Measurements from ENCODE around the gene PSMG1.

PSMG1 gene

DNA sequence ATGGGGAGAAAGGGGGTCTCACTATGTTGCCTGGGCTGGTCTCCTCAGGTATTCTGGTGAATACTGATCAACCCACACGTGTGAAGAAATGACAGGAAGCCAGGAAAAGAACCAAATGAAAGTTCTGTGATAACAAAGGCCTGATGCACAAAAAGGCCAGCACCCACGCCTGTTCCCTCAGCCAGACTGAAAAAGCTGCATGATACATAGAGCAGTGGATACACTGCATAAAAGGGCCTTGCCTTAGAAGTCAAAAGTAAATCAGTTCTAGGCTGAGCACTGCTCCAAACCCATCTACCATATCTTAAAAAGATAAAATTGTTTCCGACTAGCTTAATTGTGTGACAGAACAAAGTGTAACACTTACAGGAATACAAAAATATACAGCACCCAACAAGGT is 36.9 kb upstream of the PSMG1 start:
- DNase-seq (ENCODE audit: low spot score): no peak
- TF ChIP-seq, protein P1, sequence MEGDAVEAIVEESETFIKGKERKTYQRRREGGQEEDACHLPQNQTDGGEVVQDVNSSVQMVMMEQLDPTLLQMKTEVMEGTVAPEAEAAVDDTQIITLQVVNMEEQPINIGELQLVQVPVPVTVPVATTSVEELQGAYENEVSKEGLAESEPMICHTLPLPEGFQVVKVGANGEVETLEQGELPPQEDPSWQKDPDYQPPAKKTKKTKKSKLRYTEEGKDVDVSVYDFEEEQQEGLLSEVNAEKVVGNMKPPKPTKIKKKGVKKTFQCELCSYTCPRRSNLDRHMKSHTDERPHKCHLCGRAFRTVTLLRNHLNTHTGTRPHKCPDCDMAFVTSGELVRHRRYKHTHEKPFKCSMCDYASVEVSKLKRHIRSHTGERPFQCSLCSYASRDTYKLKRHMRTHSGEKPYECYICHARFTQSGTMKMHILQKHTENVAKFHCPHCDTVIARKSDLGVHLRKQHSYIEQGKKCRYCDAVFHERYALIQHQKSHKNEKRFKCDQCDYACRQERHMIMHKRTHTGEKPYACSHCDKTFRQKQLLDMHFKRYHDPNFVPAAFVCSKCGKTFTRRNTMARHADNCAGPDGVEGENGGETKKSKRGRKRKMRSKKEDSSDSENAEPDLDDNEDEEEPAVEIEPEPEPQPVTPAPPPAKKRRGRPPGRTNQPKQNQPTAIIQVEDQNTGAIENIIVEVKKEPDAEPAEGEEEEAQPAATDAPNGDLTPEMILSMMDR (IDR thresholded peaks at IDR 0.05; ENCODE audit: borderline replicate concordance, control extremely low read depth, extremely low read depth, insufficient read depth, missing control alignments): no peak

DNA sequence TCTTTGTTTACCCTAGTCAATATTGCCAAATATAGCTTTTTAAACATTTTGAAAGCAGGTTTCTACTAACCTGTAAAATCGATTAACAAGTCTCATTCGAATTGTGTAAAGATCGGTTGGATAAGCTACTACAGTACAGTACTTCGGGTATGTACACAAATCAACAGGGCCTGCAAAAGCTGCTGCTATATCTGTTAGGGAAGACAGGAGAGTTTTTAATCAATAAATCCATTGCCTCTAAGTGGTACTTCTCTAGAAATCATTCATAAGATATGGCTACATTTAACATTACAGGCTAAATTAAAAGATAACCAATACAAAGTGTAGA is 34.8 kb upstream of the PSMG1 start:
- TF ChIP-seq, protein P1 (IDR thresholded peaks at IDR 0.05; ENCODE audit: borderline replicate concordance, control extremely low read depth, extremely low read depth, insufficient read depth, missing control alignments): no peak
- DNase-seq (ENCODE audit: low spot score): no peak
- in situ Hi-C loops (cut with MboI; ENCODE audit: low sequenced_read_pairs, unreplicated experiment): no loop called here

More for the DNA sequence above, 36.9 kb upstream of the PSMG1 start:
- in situ Hi-C loops (cut with MboI; ENCODE audit: low sequenced_read_pairs, unreplicated experiment): no loop called here

DNA sequence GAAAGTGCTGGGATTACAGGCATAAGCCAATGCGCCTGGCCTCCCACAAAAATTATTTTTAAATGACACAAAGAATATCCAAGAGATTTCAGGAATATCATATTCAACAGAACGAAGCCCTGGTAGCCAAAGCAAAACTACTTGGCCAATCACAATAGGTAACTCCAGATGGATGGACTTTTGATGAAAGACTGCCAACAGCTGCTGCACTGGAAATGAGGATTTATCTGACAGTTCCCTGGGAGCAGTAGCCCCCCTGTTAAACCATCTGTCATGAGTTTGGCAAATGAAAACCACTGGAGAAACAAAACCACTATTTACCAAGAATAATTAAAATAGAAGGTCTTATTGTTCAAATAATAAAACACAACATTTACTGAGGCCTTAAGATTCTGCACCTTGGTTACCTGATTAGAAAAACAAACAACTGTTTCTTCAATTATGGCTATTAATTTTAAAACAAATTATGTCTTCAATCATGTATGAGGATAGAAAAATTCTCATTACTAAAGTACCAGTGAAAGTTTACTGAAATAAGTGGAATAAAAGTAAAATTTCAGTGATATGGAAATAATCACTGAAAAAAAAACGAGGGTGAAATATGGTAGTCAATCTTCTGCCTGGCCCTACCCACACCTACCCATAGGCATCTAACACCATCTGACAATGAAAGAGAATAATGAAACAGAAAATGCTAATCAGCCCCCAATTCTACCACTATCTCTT is 34.3 kb upstream of the PSMG1 start:
- DNase-seq (ENCODE audit: low spot score): no peak
- TF ChIP-seq, protein P1 (IDR thresholded peaks at IDR 0.05; ENCODE audit: borderline replicate concordance, control extremely low read depth, extremely low read depth, insufficient read depth, missing control alignments): no peak
- in situ Hi-C loops (cut with MboI; ENCODE audit: low sequenced_read_pairs, unreplicated experiment): no loop called here

DNA sequence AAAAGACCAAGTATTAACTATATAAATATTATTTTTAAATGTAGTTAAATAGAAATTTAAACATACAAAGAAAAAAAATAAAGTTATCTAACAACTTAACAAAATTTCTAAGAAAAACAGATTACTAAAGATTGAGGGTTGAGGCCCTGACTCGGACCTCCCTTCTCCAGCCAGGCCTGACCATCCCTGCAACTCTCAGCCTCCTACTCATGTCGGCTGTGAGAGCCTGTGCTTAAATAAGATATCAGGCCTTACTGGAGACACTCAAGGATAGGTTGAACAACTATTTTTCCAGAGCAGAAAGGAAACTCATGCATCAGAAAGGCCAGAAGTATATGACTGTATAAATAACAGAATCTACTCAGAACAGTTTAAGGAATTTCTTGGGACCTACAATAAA is 33.0 kb upstream of the PSMG1 start:
- no peak for DNase-seq (ENCODE audit: low spot score)
- in situ Hi-C loops (cut with MboI; ENCODE audit: low sequenced_read_pairs, unreplicated experiment): no loop called here
- TF ChIP-seq, protein P1 (IDR thresholded peaks at IDR 0.05; ENCODE audit: borderline replicate concordance, control extremely low read depth, extremely low read depth, insufficient read depth, missing control alignments): no peak

DNA sequence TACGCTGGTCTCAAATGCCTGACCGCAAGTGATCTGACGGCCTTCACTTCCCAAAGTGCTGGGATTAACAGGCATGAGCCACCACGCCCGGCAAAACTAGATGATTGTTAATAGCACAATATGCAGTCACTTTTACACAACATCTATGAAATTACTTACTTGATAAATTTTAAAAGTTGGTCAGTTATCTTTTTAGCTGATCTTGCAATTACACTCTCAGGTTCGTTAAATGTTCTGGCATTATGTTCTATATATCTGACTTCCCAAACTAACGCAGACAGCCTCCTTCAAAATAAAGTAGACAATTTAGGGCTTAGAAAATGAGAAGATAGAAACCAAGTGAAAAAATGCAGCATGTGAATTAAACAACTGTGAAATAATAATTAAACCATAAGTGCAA is 31.8 kb upstream of the PSMG1 start:
- no peak for DNase-seq (ENCODE audit: low spot score)
- in situ Hi-C loops (cut with MboI; ENCODE audit: low sequenced_read_pairs, unreplicated experiment): no loop called here
- TF ChIP-seq, protein P1 (IDR thresholded peaks at IDR 0.05; ENCODE audit: borderline replicate concordance, control extremely low read depth, extremely low read depth, insufficient read depth, missing control alignments): no peak

DNA sequence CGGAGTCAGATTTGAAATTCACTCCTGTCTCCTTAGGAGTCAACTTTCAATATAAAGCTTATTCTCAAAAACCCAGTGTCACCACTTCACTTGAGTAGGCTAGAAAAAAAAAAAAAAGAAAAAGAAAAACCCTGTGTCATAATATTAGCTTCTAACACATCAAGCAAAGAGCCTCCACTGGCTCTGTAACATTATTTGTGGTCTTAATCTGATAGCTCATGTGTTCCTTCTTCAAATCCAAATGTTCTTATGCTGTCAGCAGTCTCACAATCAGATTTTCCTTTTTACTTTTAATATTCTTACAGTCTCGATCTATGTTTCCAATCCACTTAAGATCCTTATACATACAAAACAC is 26.1 kb upstream of the PSMG1 start:
- in situ Hi-C loops (cut with MboI; ENCODE audit: low sequenced_read_pairs, unreplicated experiment): no loop called here
- no peak for DNase-seq (ENCODE audit: low spot score)
- TF ChIP-seq, protein P1 (IDR thresholded peaks at IDR 0.05; ENCODE audit: borderline replicate concordance, control extremely low read depth, extremely low read depth, insufficient read depth, missing control alignments): no peak
